ENCODE measurements around the gene UBE2B. TPM values are rescaled to one million over a fixed set of nuclear protein-coding genes. Genes with fewer than 3 reads are reported as not detected.

Gene UBE2B
- polyA plus RNA-seq, 3 donors, result 30.6 to 68.6 (median 43.4) TPM

DNA sequence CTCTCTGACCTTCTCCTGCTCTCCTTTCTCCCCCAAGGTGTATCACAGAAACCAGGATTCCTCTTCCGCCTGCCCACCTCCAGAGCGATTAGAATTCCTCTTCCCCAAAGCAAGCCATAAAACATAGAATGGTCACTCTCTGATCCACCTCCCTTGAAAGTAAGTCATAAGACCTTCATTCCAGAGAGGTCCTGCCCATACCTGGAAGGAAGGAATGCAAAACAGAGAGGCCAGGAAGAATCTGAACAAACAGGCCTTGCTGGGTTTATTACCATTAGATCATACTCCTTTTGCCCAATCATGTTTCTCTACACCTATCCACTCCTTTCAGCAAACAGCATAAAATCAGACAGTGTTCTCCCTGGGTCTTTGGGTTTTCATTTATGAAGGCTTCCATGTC is 25.4 kb upstream of the UBE2B start:
- peaks cover 0 to 2% (median 0%) of the 10 kb centered on the region in 7 donors for H3K9me3 Mint-ChIP-seq
- Histone ChIP-seq H3K9ac (ENCODE audit: insufficient read depth, low read length, poor library complexity, severe bottlenecking) (no peak overlapping the region), H3K4me3 (replicated peaks in 1 of 3; ENCODE audit: low read depth in 2 of 3, low read length in 3 of 3) (no peak overlapping the region), H3K27me3 (ENCODE audit: control insufficient read depth in 2 of 2, insufficient read depth in 2 of 2, low read length in 2 of 2) (no peaks in the 10 kb centered on the region), H4K20me1 (ENCODE audit: insufficient read depth, low read length) (no peaks in the 10 kb centered on the region), H3K9me3 (replicated peaks in 1 of 2; ENCODE audit: control insufficient read depth in 1 of 2, insufficient read depth in 1 of 2, low read length in 2 of 2) (no peaks in the 10 kb centered on the region), H3K4me2 (replicated peaks; ENCODE audit: extremely low read depth, low read length, poor library complexity, severe bottlenecking) (no peak overlapping the region), H3K79me2 (ENCODE audit: insufficient read depth, low read length) (no peaks in the 10 kb centered on the region), H3K36me3 (replicated peaks in 1 of 2; ENCODE audit: control insufficient read depth in 1 of 2, insufficient read depth in 2 of 2, low read length in 2 of 2) (no peaks in the 10 kb centered on the region), H3K27ac (ENCODE audit: low read depth in 1 of 2, low read length in 2 of 2) (no peak overlapping the region), H3K4me1 (ENCODE audit: control insufficient read depth in 1 of 2, insufficient read depth in 2 of 2, low read length in 2 of 2) (no peaks in the 10 kb centered on the region), H2AFZ (ENCODE audit: insufficient read depth, low read depth, low read length, poor library complexity, severe bottlenecking) (no peak overlapping the region)
- no peak overlapping the region for H3K27ac Mint-ChIP-seq
- DNase-seq, result no peak
- H3K4me1 Mint-ChIP-seq, result no peaks in the 10 kb centered on the region
- no peak overlapping the region for H3K4me3 Mint-ChIP-seq
- intact Hi-C loops (cut with micrococcal nuclease), result no loop called here
- WGBS (ENCODE audit: insufficient coverage), result 100% methylated on average over 2 of the region's 2 CpGs
- peaks cover 0 to 6% (median 4%) of the 10 kb centered on the region in 3 donors for H3K27me3 Mint-ChIP-seq (ENCODE audit: low read depth in 3 of 3)
- H3K36me3 Mint-ChIP-seq, result no peaks in the 10 kb centered on the region
- TF ChIP-seq, protein P1, sequence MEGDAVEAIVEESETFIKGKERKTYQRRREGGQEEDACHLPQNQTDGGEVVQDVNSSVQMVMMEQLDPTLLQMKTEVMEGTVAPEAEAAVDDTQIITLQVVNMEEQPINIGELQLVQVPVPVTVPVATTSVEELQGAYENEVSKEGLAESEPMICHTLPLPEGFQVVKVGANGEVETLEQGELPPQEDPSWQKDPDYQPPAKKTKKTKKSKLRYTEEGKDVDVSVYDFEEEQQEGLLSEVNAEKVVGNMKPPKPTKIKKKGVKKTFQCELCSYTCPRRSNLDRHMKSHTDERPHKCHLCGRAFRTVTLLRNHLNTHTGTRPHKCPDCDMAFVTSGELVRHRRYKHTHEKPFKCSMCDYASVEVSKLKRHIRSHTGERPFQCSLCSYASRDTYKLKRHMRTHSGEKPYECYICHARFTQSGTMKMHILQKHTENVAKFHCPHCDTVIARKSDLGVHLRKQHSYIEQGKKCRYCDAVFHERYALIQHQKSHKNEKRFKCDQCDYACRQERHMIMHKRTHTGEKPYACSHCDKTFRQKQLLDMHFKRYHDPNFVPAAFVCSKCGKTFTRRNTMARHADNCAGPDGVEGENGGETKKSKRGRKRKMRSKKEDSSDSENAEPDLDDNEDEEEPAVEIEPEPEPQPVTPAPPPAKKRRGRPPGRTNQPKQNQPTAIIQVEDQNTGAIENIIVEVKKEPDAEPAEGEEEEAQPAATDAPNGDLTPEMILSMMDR (IDR thresholded peaks at IDR 0.05), result no peak

DNA sequence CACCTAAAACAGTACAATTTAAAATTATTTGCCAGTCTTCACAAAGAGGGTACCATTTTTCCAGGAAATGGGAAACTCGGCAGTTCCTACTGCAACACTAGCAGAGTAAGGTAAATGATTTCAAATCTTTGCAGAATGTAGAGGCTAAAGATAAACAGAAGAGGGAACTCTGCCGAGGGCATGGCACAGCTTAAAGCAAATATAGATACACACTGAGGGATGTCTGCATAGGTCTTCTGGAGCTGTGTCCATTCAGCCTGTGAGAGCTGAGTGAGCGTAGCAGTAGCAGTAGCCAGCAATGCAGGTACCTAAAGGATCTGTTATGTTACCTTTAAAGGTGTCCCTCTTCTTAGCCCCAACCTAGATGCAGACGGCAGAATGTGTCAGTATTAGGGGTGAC is 21.9 kb upstream of the UBE2B start:
- H2AFZ ChIP-seq (ENCODE audit: insufficient read depth, low read depth, low read length, poor library complexity, severe bottlenecking), result no peak overlapping the region
- Mint-ChIP-seq H3K4me1 (no peaks in the 10 kb centered on the region), H3K36me3 (no peaks in the 10 kb centered on the region), H3K4me3 (no peak overlapping the region), H3K27ac (no peak overlapping the region), H3K9me3 (no peaks in the 10 kb centered on the region), H3K27me3 (ENCODE audit: low read depth in 3 of 3) (peaks cover 0 to 4% (median 3%) of the 10 kb centered on the region in 3 donors)
- 80% methylated on average over 1 of the region's 4 CpGs for WGBS (ENCODE audit: insufficient coverage)
- TF ChIP-seq, protein P1 (IDR thresholded peaks at IDR 0.05), result no peak
- no peaks in the 10 kb centered on the region for H3K9me3 ChIP-seq (replicated peaks in 1 of 2; ENCODE audit: control insufficient read depth in 1 of 2, insufficient read depth in 1 of 2, low read length in 2 of 2)
- DNase-seq, result no peak
- H4K20me1 ChIP-seq (ENCODE audit: insufficient read depth, low read length), result no peaks in the 10 kb centered on the region
- H3K4me3 ChIP-seq (replicated peaks in 1 of 3; ENCODE audit: low read depth in 2 of 3, low read length in 3 of 3), result no peak overlapping the region
- no peaks in the 10 kb centered on the region for H3K4me1 ChIP-seq (ENCODE audit: control insufficient read depth in 1 of 2, insufficient read depth in 2 of 2, low read length in 2 of 2)
- no peaks in the 10 kb centered on the region for H3K36me3 ChIP-seq (replicated peaks in 1 of 2; ENCODE audit: control insufficient read depth in 1 of 2, insufficient read depth in 2 of 2, low read length in 2 of 2)
- H3K79me2 ChIP-seq (ENCODE audit: insufficient read depth, low read length), result no peaks in the 10 kb centered on the region
- intact Hi-C loops (cut with micrococcal nuclease), result no loop called here
- H3K4me2 ChIP-seq (replicated peaks; ENCODE audit: extremely low read depth, low read length, poor library complexity, severe bottlenecking), result no peak overlapping the region
- no peak overlapping the region for H3K9ac ChIP-seq (ENCODE audit: insufficient read depth, low read length, poor library complexity, severe bottlenecking)
- H3K27ac ChIP-seq (ENCODE audit: low read depth in 1 of 2, low read length in 2 of 2), result no peak overlapping the region
- H3K27me3 ChIP-seq (ENCODE audit: control insufficient read depth in 2 of 2, insufficient read depth in 2 of 2, low read length in 2 of 2), result no peaks in the 10 kb centered on the region
